Type B pancreatic cell (in vitro differentiated cells): Measurements from ENCODE around the gene RETN. TPM values are rescaled to one million over a fixed set of nuclear protein-coding genes. Genes with fewer than 3 reads are reported as not detected.

Source experiments
- DNase-seq: peaks from one replicate; pipeline ENCODE4 v3.0.0; 2021; ENCODE audit warnings: mixed read lengths; ENCODE audit not compliant: unreplicated experiment; ENCODE audit errors: extremely low spot score
- H3K27ac Mint-ChIP-seq: 2 replicates; pipeline ENCODE4 v1.8.0; 2021; ENCODE audit warnings: mild to moderate bottlenecking, mixed read lengths
- H3K27me3 Mint-ChIP-seq: 2 replicates; pipeline ENCODE4 v1.8.0; 2021; ENCODE audit warnings: mixed read lengths
- H3K36me3 Mint-ChIP-seq: 2 replicates; pipeline ENCODE4 v1.8.0; 2021; ENCODE audit warnings: mixed read lengths
- H3K4me1 Mint-ChIP-seq: one replicate; pipeline ENCODE4 v1.8.0; 2021; ENCODE audit warnings: mixed read lengths; ENCODE audit not compliant: unreplicated experiment
- H3K4me3 Mint-ChIP-seq: 2 replicates; pipeline ENCODE4 v1.8.0; 2021; ENCODE audit warnings: mild to moderate bottlenecking, mixed read lengths
- H3K9me3 Mint-ChIP-seq: 2 replicates; pipeline ENCODE4 v1.8.0; 2021; ENCODE audit warnings: mixed read lengths
- CTCF ChIP-seq: fragments of 200-600 bp; sonication (generic); conservative IDR thresholded peaks from 2 replicates; pipeline ENCODE4 v1.5.0; 2021; ENCODE audit warnings: antibody characterized with exemption, mild to moderate bottlenecking
- total RNA-seq: library from RNA; stranded (reverse); gene quantifications from 2 replicates; pipeline ENCODE4 v1.2.1, GENCODE V29; 2021; ENCODE audit warnings: low replicate concordance

RETN gene
- total RNA-seq, 1 donor from 2014 or later = not detected

- H3K4me1 Mint-ChIP-seq = no peaks in the 10 kb centered on the region
- H3K4me3 Mint-ChIP-seq = no peak overlapping the region
- no peaks in the 10 kb centered on the region for H3K27me3 Mint-ChIP-seq
- no peaks in the 10 kb centered on the region for H3K9me3 Mint-ChIP-seq
- DNase-seq = no peak
- H3K27ac Mint-ChIP-seq = no peak overlapping the region
- TF ChIP-seq CTCF = no peak
- H3K36me3 Mint-ChIP-seq = no peaks in the 10 kb centered on the region
Observed at GRCh38 chr19:7644550-7644877, 24.3 kb upstream of the RETN start.

- TF ChIP-seq CTCF = no peak
- Mint-ChIP-seq H3K9me3 (no peaks in the 10 kb centered on the region), H3K27ac (no peak overlapping the region), H3K4me3 (no peak overlapping the region), H3K27me3 (no peaks in the 10 kb centered on the region), H3K36me3 (no peaks in the 10 kb centered on the region), H3K4me1 (no peaks in the 10 kb centered on the region)
- no peak for DNase-seq
Observed at GRCh38 chr19:7645163-7645562, 23.7 kb upstream of the RETN start.

GRCh38 chr19:7645656-7646425 is 23.0 kb upstream of the RETN start:
- no peaks in the 10 kb centered on the region for H3K36me3 Mint-ChIP-seq
- H3K4me3 Mint-ChIP-seq = no peak overlapping the region
- no peaks in the 10 kb centered on the region for H3K9me3 Mint-ChIP-seq
- TF ChIP-seq CTCF = no peak
- peak overlapping the region; percentile 70 for H3K27ac Mint-ChIP-seq
- H3K27me3 Mint-ChIP-seq = peaks cover 2% of the 10 kb centered on the region
- DNase-seq = no peak
- no peaks in the 10 kb centered on the region for H3K4me1 Mint-ChIP-seq

- no peaks in the 10 kb centered on the region for H3K4me1 Mint-ChIP-seq
- H3K27me3 Mint-ChIP-seq = peaks cover 3% of the 10 kb centered on the region
- H3K4me3 Mint-ChIP-seq = no peak overlapping the region
- no peak overlapping the region for H3K27ac Mint-ChIP-seq
- no peak for TF ChIP-seq CTCF
- H3K36me3 Mint-ChIP-seq = no peaks in the 10 kb centered on the region
- H3K9me3 Mint-ChIP-seq = no peaks in the 10 kb centered on the region
- DNase-seq = no peak
Observed at GRCh38 chr19:7646426-7646700, 22.5 kb upstream of the RETN start.

- Mint-ChIP-seq H3K27me3 (peaks cover 7% of the 10 kb centered on the region), H3K9me3 (no peaks in the 10 kb centered on the region), H3K36me3 (no peaks in the 10 kb centered on the region), H3K27ac (no peak overlapping the region), H3K4me1 (peaks cover 3% of the 10 kb centered on the region), H3K4me3 (no peak overlapping the region)
- no peak for TF ChIP-seq CTCF
- DNase-seq = no peak
Observed at GRCh38 chr19:7647156-7647555, 21.7 kb upstream of the RETN start.
